Measurements from ENCODE around the gene ITFG2.

Gene ITFG2

GRCh38 chr12:2791089-2791488, 21.4 kb upstream of the ITFG2 start:
- no peaks in the 10 kb centered on the region for H3K4me1 ChIP-seq (ENCODE audit: low read length)
- H3K27ac ChIP-seq (ENCODE audit: low read length): no peak overlapping the region
- no peaks in the 10 kb centered on the region for H3K27me3 ChIP-seq (replicated peaks; ENCODE audit: insufficient read depth, low read length)
- no peak overlapping the region for H2AFZ ChIP-seq (ENCODE audit: low read length)
- no peak overlapping the region for H3K4me3 ChIP-seq (ENCODE audit: low read length)
- H3F3A ChIP-seq (ENCODE audit: insufficient read depth, low read length): no peaks in the 10 kb centered on the region
- TF ChIP-seq EZH2 (optimal IDR thresholded peaks at IDR 0.05; ENCODE audit: low read depth, low read length) (no peak), EZH2phosphoT487 (IDR thresholded peaks at IDR 0.05; ENCODE audit: low read length) (no peak), CTCF (IDR thresholded peaks at IDR 0.05; ENCODE audit: low read length) (no peak)
- no peaks in the 10 kb centered on the region for H3K9me3 ChIP-seq (replicated peaks; ENCODE audit: insufficient read depth, low read length)
- H3K36me3 ChIP-seq (replicated peaks; ENCODE audit: insufficient read depth, low read length): no peaks in the 10 kb centered on the region
- peaks cover 6% of the 10 kb centered on the region for H3K79me2 ChIP-seq (ENCODE audit: low read length)
- no peak for DNase-seq
- H3K9me2 ChIP-seq (replicated peaks; ENCODE audit: insufficient read depth, low read length): no peaks in the 10 kb centered on the region
- no peaks in the 10 kb centered on the region for H4K20me1 ChIP-seq (ENCODE audit: insufficient read depth, low read length)
- no peak overlapping the region for H3K9ac ChIP-seq (ENCODE audit: low read length)
- H3K4me2 ChIP-seq (ENCODE audit: low read depth, low read length): no peak overlapping the region

GRCh38 chr12:2792671-2793500, 19.6 kb upstream of the ITFG2 start:
- Histone ChIP-seq H3K27me3 (replicated peaks; ENCODE audit: insufficient read depth, low read length) (no peaks in the 10 kb centered on the region), H3K9me3 (replicated peaks; ENCODE audit: insufficient read depth, low read length) (no peaks in the 10 kb centered on the region), H3K36me3 (replicated peaks; ENCODE audit: insufficient read depth, low read length) (peaks cover 4% of the 10 kb centered on the region; the same call in 1 of the 2 replicates), H3K27ac (ENCODE audit: low read length) (no peak overlapping the region), H3K79me2 (ENCODE audit: low read length) (peaks cover 24% of the 10 kb centered on the region), H3K4me3 (ENCODE audit: low read length) (no peak overlapping the region), H3K9me2 (replicated peaks; ENCODE audit: insufficient read depth, low read length) (no peaks in the 10 kb centered on the region), H2AFZ (ENCODE audit: low read length) (no peak overlapping the region), H3K4me2 (ENCODE audit: low read depth, low read length) (no peak overlapping the region), H3F3A (ENCODE audit: insufficient read depth, low read length) (no peaks in the 10 kb centered on the region), H4K20me1 (ENCODE audit: insufficient read depth, low read length) (no peaks in the 10 kb centered on the region), H3K4me1 (ENCODE audit: low read length) (0 out of 2 replicates have a peak, but pooled peaks cover 4% of the 10 kb centered on the region), H3K9ac (ENCODE audit: low read length) (no peak overlapping the region)
- DNase-seq: no peak
- TF ChIP-seq EZH2phosphoT487 (IDR thresholded peaks at IDR 0.05; ENCODE audit: low read length): no peak
- no peak for TF ChIP-seq CTCF (IDR thresholded peaks at IDR 0.05; ENCODE audit: low read length)
- TF ChIP-seq EZH2 (optimal IDR thresholded peaks at IDR 0.05; ENCODE audit: low read depth, low read length): no peak

- Histone ChIP-seq H3K27me3 (replicated peaks; ENCODE audit: insufficient read depth, low read length) (no peaks in the 10 kb centered on the region), H3K79me2 (ENCODE audit: low read length) (peaks cover 31% of the 10 kb centered on the region), H3K4me2 (ENCODE audit: low read depth, low read length) (no peak overlapping the region), H3K4me1 (ENCODE audit: low read length) (0 out of 2 replicates have a peak, but pooled peaks cover 4% of the 10 kb centered on the region), H3K27ac (ENCODE audit: low read length) (no peak overlapping the region), H3K36me3 (replicated peaks; ENCODE audit: insufficient read depth, low read length) (peaks cover 11% of the 10 kb centered on the region; the same call in 1 of the 2 replicates), H3K4me3 (ENCODE audit: low read length) (no peak overlapping the region), H2AFZ (ENCODE audit: low read length) (no peak overlapping the region), H3K9me3 (replicated peaks; ENCODE audit: insufficient read depth, low read length) (no peaks in the 10 kb centered on the region), H3K9ac (ENCODE audit: low read length) (no peak overlapping the region), H3F3A (ENCODE audit: insufficient read depth, low read length) (no peaks in the 10 kb centered on the region), H4K20me1 (ENCODE audit: insufficient read depth, low read length) (0 out of 2 replicates have a peak, but pooled peaks cover 5% of the 10 kb centered on the region), H3K9me2 (replicated peaks; ENCODE audit: insufficient read depth, low read length) (no peaks in the 10 kb centered on the region)
- DNase-seq: no peak
- TF ChIP-seq CTCF (IDR thresholded peaks at IDR 0.05; ENCODE audit: low read length): no peak
Measured at GRCh38 chr12:2793561-2793960, 18.9 kb upstream of the ITFG2 start.

All from MM.1S (cell line).